HG03108 (cell line): Measurements from ENCODE around the gene AFF3.

Experiments
- ATAC-seq: cut with Tn5 transposase; IDR thresholded peaks from one replicate; pipeline ENCODE4 v1.9.1; 2021; ENCODE audit warnings: moderate library complexity; ENCODE audit not compliant: unreplicated experiment

The AFF3 gene

GRCh38 chr2:99864561-99865553, 277.5 kb downstream of the AFF3 start:
- no peak for ATAC-seq

- ATAC-seq: no peak
Observed at GRCh38 chr2:99863903-99864270, 278.5 kb downstream of the AFF3 start.

GRCh38 chr2:99863236-99863902, 279.0 kb downstream of the AFF3 start:
- ATAC-seq: no peak

GRCh38 chr2:99862566-99862965, 279.8 kb downstream of the AFF3 start:
- ATAC-seq: no peak

- ATAC-seq: no peak
Observed at GRCh38 chr2:99861376-99861760, 281.0 kb downstream of the AFF3 start.

GRCh38 chr2:99860720-99861375, 281.5 kb downstream of the AFF3 start:
- no peak for ATAC-seq

GRCh38 chr2:99858951-99859596, 283.3 kb downstream of the AFF3 start:
- ATAC-seq: no peak

GRCh38 chr2:99857867-99858444, 284.4 kb downstream of the AFF3 start:
- ATAC-seq: no peak

- ATAC-seq: no peak
Observed at GRCh38 chr2:99857372-99857771, 285.0 kb downstream of the AFF3 start.

- no peak for ATAC-seq
Observed at GRCh38 chr2:99856119-99856518, 286.3 kb downstream of the AFF3 start.

GRCh38 chr2:99854236-99854852, 288.0 kb downstream of the AFF3 start:
- ATAC-seq: no peak

GRCh38 chr2:99852956-99853355, 289.4 kb downstream of the AFF3 start:
- ATAC-seq: no peak

- ATAC-seq: no peak
Observed at GRCh38 chr2:99852376-99852934, 289.9 kb downstream of the AFF3 start.

GRCh38 chr2:99851811-99852210, 290.6 kb downstream of the AFF3 start:
- ATAC-seq: no peak

GRCh38 chr2:99851089-99851488, 291.3 kb downstream of the AFF3 start:
- no peak for ATAC-seq

GRCh38 chr2:99850084-99850710, 292.2 kb downstream of the AFF3 start:
- ATAC-seq: no peak

GRCh38 chr2:99846462-99847107, 295.8 kb downstream of the AFF3 start:
- no peak for ATAC-seq

GRCh38 chr2:99845296-99845695, 297.1 kb downstream of the AFF3 start:
- ATAC-seq: no peak

GRCh38 chr2:99842451-99842850, 299.9 kb downstream of the AFF3 start:
- ATAC-seq: no peak
